HepG2 (cell line): ENCODE data around the gene LRRC74A. TPM values are rescaled to one million over a fixed set of nuclear protein-coding genes. Genes with fewer than 3 reads are reported as not detected.

Source experiments
- NFIC ChIP-seq: IDR thresholded peaks from 2 replicates; pipeline ENCODE4 v1.6.1; 2012; ENCODE audit warnings: mild to moderate bottlenecking, low read length, inconsistent platforms
- ONECUT2 ChIP-seq: sonication (generic); formaldehyde crosslinking; IDR thresholded peaks from 2 replicates; pipeline ENCODE4 v1.4.0; 2020; ENCODE audit warnings: missing genetic modification reagents
- PHF20 ChIP-seq: sonication (generic); formaldehyde crosslinking; IDR thresholded peaks from 2 replicates; pipeline ENCODE4 v1.5.0; 2020; ENCODE audit warnings: mild to moderate bottlenecking, missing genetic modification reagents
- PRDM15 ChIP-seq: sonication (generic); formaldehyde crosslinking; IDR thresholded peaks from 2 replicates; pipeline ENCODE4 v1.4.0; 2020; ENCODE audit warnings: missing genetic modification reagents
- PTBP1 ChIP-seq: fragments of 200-400 bp; formaldehyde crosslinking; IDR thresholded peaks from 2 replicates; pipeline ENCODE4 v1.6.1; 2018; ENCODE audit warnings: low read length, low read depth; ENCODE audit not compliant: poor library complexity, severe bottlenecking
- SALL1 ChIP-seq: sonication (generic); formaldehyde crosslinking; IDR thresholded peaks from 2 replicates; pipeline ENCODE4 v1.8.0; 2022; ENCODE audit warnings: mild to moderate bottlenecking, missing genetic modification reagents
- SKI ChIP-seq: fragments of 450-650 bp; IDR thresholded peaks from one replicate; pipeline ENCODE4 v1.6.1; 2018; ENCODE audit warnings: mild to moderate bottlenecking; ENCODE audit not compliant: partially characterized antibody
- SYNCRIP ChIP-seq: fragments of 200-400 bp; formaldehyde crosslinking; IDR thresholded peaks from 2 replicates; pipeline ENCODE4 v1.6.1; 2018; ENCODE audit warnings: mild to moderate bottlenecking, low read depth, low read length; ENCODE audit not compliant: insufficient read depth
- TOE1 ChIP-seq: sonication (generic); formaldehyde crosslinking; IDR thresholded peaks from 2 replicates; pipeline ENCODE4 v1.4.0; 2020; ENCODE audit warnings: mild to moderate bottlenecking, missing genetic modification reagents
- ZBTB40 ChIP-seq, 2 experiments: fragments of 450-650 bp in 1 of 2; sonication (generic) in 1 of 2; formaldehyde crosslinking in 1 of 2; IDR thresholded peaks; 2 replicates each; pipeline versions ENCODE4 v1.6.1 to v1.8.0; 2016 to 2022; ENCODE audit warnings: antibody characterized with exemption in 1 of 2, mild to moderate bottlenecking in 1 of 2, missing genetic modification reagents in 1 of 2
- polyA plus RNA-seq, 8 experiments: library from polyadenylated mRNA; depleted of rRNA in 3 of 8; stranded (reverse) in 7 of 8; unstranded in 1 of 8; fragments of >200 nt; fragmentation: Illumina TruSeq in 4 of 8; extraction: Trizol in 4 of 8; gene quantifications; 2 replicates each; pipeline versions ENCODE4 v1.2.1 to v1.2.3, GENCODE V29; 2011 to 2016; ENCODE audit warnings: low read depth in 4 of 8, missing spikeins in 1 of 8, mixed read lengths in 1 of 8; ENCODE audit not compliant: insufficient read depth in 1 of 8
- total RNA-seq, 5 experiments: library from RNA; depleted of rRNA; stranded (reverse); fragments of >200 nt; fragmentation: Illumina TruSeq; extraction: Trizol; gene quantifications; 2 replicates each; pipeline ENCODE4 v1.2.3, GENCODE V29; 2016; ENCODE audit warnings: low read depth in 1 of 5
- TF ChIP-seq, protein P1 (sequence below): sonication (generic); formaldehyde crosslinking; IDR thresholded peaks from 2 replicates; pipeline ENCODE4 v1.4.0; 2020; ENCODE audit warnings: missing genetic modification reagents
- TF ChIP-seq, protein P2 (sequence below): sonication (generic); formaldehyde crosslinking; IDR thresholded peaks from 2 replicates; pipeline ENCODE4 v1.8.0; 2022; ENCODE audit warnings: missing genetic modification reagents, mild to moderate bottlenecking, borderline replicate concordance

The LRRC74A gene
- total and polyA plus RNA-seq, 2 of the 13 experiments (the other 11 are each of a cell fraction or from before 2014, with no cell fraction given), result not detected

- TF ChIP-seq ONECUT2 (CRISPR knock-in tag), result no peak
- no peak for TF ChIP-seq NFIC
- TF ChIP-seq SKI, result peak; percentile 62
- TF ChIP-seq TOE1 (CRISPR knock-in tag), result no peak
- TF ChIP-seq ZBTB40 (IDR thresholded peaks at IDR 0.05), result no peak
- peak; percentile 12; the same call in 1 of the 2 replicates for TF ChIP-seq ZBTB40 (CRISPR knock-in tag; IDR thresholded peaks at IDR 0.05)
- TF ChIP-seq, protein P1, sequence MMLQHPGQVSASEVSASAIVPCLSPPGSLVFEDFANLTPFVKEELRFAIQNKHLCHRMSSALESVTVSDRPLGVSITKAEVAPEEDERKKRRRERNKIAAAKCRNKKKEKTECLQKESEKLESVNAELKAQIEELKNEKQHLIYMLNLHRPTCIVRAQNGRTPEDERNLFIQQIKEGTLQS (CRISPR knock-in tag), result no peak
- TF ChIP-seq SYNCRIP, result no peak
- TF ChIP-seq PRDM15 (CRISPR knock-in tag), result no peak
- no peak for TF ChIP-seq PTBP1
- TF ChIP-seq PHF20 (CRISPR knock-in tag), result no peak
- TF ChIP-seq, protein P2, sequence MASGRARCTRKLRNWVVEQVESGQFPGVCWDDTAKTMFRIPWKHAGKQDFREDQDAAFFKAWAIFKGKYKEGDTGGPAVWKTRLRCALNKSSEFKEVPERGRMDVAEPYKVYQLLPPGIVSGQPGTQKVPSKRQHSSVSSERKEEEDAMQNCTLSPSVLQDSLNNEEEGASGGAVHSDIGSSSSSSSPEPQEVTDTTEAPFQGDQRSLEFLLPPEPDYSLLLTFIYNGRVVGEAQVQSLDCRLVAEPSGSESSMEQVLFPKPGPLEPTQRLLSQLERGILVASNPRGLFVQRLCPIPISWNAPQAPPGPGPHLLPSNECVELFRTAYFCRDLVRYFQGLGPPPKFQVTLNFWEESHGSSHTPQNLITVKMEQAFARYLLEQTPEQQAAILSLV, result no peak
- TF ChIP-seq SALL1 (CRISPR knock-in tag), result peak; percentile 53
Measured at GRCh38 chr14:76829650-76830421, 3.6 kb downstream of the LRRC74A start (continued).
